ENCODE data around the gene DDX24. TPM values are rescaled to one million over a fixed set of nuclear protein-coding genes. Genes with fewer than 3 reads are reported as not detected.

Gene DDX24
- total RNA-seq, 1 experiment from 2014 or later, result 40.4 TPM

GRCh38 chr14:94040247-94040646 lies 40.8 kb downstream of the DDX24 start:
- Histone ChIP-seq H3K4me2 (no peak overlapping the region), H3K4me1 (replicated peaks; ENCODE audit: insufficient read depth) (no peaks in the 10 kb centered on the region), H4K20me1 (ENCODE audit: insufficient read depth) (no peaks in the 10 kb centered on the region), H3K27me3 (ENCODE audit: insufficient read depth, low read depth) (no peaks in the 10 kb centered on the region), H3K4me3 (no peak overlapping the region), H3K9me3 (ENCODE audit: insufficient read depth, low read depth) (no peaks in the 10 kb centered on the region), H3F3A (ENCODE audit: insufficient read depth, low read depth) (no peaks in the 10 kb centered on the region), H3K9me2 (ENCODE audit: insufficient read depth) (no peaks in the 10 kb centered on the region), H3K27ac (no peak overlapping the region), H2AFZ (no peak overlapping the region), H3K79me2 (ENCODE audit: low read depth) (no peaks in the 10 kb centered on the region), H3K36me3 (ENCODE audit: low read depth) (no peaks in the 10 kb centered on the region)
- ChIA-PET CTCF (no interaction called here), POLR2A (ENCODE audit: unreplicated experiment) (no interaction called here)
- BruUV-seq (replicated peaks), result no TSS peak
- no peak for DNase-seq
- TF ChIP-seq EZH2 (IDR thresholded peaks at IDR 0.05; ENCODE audit: low read depth) (no peak), CTCF (conservative IDR thresholded peaks at IDR 0.05) (no peak)
- intact Hi-C loops (cut with micrococcal nuclease; ENCODE audit: unreplicated experiment), result no loop called here

GRCh38 chr14:94038921-94039629 lies 41.9 kb downstream of the DDX24 start:
- H3F3A ChIP-seq (ENCODE audit: insufficient read depth, low read depth), result no peaks in the 10 kb centered on the region
- no peak overlapping the region for H3K27ac ChIP-seq
- no peaks in the 10 kb centered on the region for H3K27me3 ChIP-seq (ENCODE audit: insufficient read depth, low read depth)
- no peak overlapping the region for H3K4me3 ChIP-seq
- DNase-seq, result no peak
- no peak overlapping the region for H3K4me2 ChIP-seq
- no peaks in the 10 kb centered on the region for H4K20me1 ChIP-seq (ENCODE audit: insufficient read depth)
- ChIA-PET CTCF (interaction anchor here (0.6 kb wide), 1 partner anchor 61 kb away, joined by 3 read pairs; no protein-coding TSS in a partner anchor), POLR2A (ENCODE audit: unreplicated experiment) (no interaction called here)
- H3K9me3 ChIP-seq (ENCODE audit: insufficient read depth, low read depth), result no peaks in the 10 kb centered on the region
- H3K36me3 ChIP-seq (ENCODE audit: low read depth), result no peaks in the 10 kb centered on the region
- no peaks in the 10 kb centered on the region for H3K9me2 ChIP-seq (ENCODE audit: insufficient read depth)
- intact Hi-C loops (cut with micrococcal nuclease; ENCODE audit: unreplicated experiment), result no loop called here
- H2AFZ ChIP-seq, result no peak overlapping the region
- TF ChIP-seq EZH2 (IDR thresholded peaks at IDR 0.05; ENCODE audit: low read depth), result no peak
- no peak for TF ChIP-seq CTCF (conservative IDR thresholded peaks at IDR 0.05)
- no peaks in the 10 kb centered on the region for H3K4me1 ChIP-seq (replicated peaks; ENCODE audit: insufficient read depth)
- BruUV-seq (replicated peaks), result no TSS peak
- no peaks in the 10 kb centered on the region for H3K79me2 ChIP-seq (ENCODE audit: low read depth)

- H3K27ac ChIP-seq, result no peak overlapping the region
- H4K20me1 ChIP-seq (ENCODE audit: insufficient read depth), result no peaks in the 10 kb centered on the region
- POLR2A ChIA-PET (ENCODE audit: unreplicated experiment), result no interaction called here
- H3K4me2 ChIP-seq, result no peak overlapping the region
- no peaks in the 10 kb centered on the region for H3K4me1 ChIP-seq (replicated peaks; ENCODE audit: insufficient read depth)
- no peak overlapping the region for H2AFZ ChIP-seq
- intact Hi-C loops (cut with micrococcal nuclease; ENCODE audit: unreplicated experiment), result no loop called here
- H3K79me2 ChIP-seq (ENCODE audit: low read depth), result no peaks in the 10 kb centered on the region
- CTCF ChIA-PET, result no interaction called here
- H3K4me3 ChIP-seq, result no peak overlapping the region
- no peak for TF ChIP-seq CTCF (conservative IDR thresholded peaks at IDR 0.05)
- no peak for TF ChIP-seq EZH2 (IDR thresholded peaks at IDR 0.05; ENCODE audit: low read depth)
- no peaks in the 10 kb centered on the region for H3K36me3 ChIP-seq (ENCODE audit: low read depth)
- no peak for DNase-seq
- no peaks in the 10 kb centered on the region for H3K9me2 ChIP-seq (ENCODE audit: insufficient read depth)
- no TSS peak for BruUV-seq (replicated peaks)
- H3F3A ChIP-seq (ENCODE audit: insufficient read depth, low read depth), result no peaks in the 10 kb centered on the region
- no peaks in the 10 kb centered on the region for H3K27me3 ChIP-seq (ENCODE audit: insufficient read depth, low read depth)
- no peaks in the 10 kb centered on the region for H3K9me3 ChIP-seq (ENCODE audit: insufficient read depth, low read depth)
Observed at GRCh38 chr14:94038510-94038909, 42.5 kb downstream of the DDX24 start.
